GM18909 (cell line): Measurements from ENCODE around the gene TDP2.
"Not testable (repeated sequence)": the region's sequence is repeated elsewhere in the genome, so short reads cannot be mapped to it uniquely, and the experiment has no call there.

Experiments
- ATAC-seq: cut with Tn5 transposase; IDR thresholded peaks from one replicate; pipeline ENCODE4 v1.9.1; 2021; ENCODE audit warnings: mild to moderate bottlenecking; ENCODE audit not compliant: unreplicated experiment, poor library complexity

The TDP2 gene

GRCh38 chr6:24655215-24655614 lies 11.5 kb downstream of the TDP2 start:
- ATAC-seq = no peak

- ATAC-seq = no peak
Observed at GRCh38 chr6:24650365-24650764, 16.3 kb downstream of the TDP2 start.

GRCh38 chr6:24649691-24650090 lies 17.0 kb downstream of the TDP2 start:
- ATAC-seq = no peak

- no peak for ATAC-seq
Observed at GRCh38 chr6:24648276-24648675, 18.4 kb downstream of the TDP2 start.

- ATAC-seq = no peak
Observed at GRCh38 chr6:24646771-24647170, 19.9 kb downstream of the TDP2 start.

- no peak for ATAC-seq
Observed at GRCh38 chr6:24644377-24644776, 22.3 kb downstream of the TDP2 start.

- no peak for ATAC-seq
Observed at GRCh38 chr6:24643920-24644319, 22.8 kb downstream of the TDP2 start.

GRCh38 chr6:24642061-24642460 lies 24.6 kb downstream of the TDP2 start:
- no peak for ATAC-seq

GRCh38 chr6:24640631-24641030 lies 26.1 kb downstream of the TDP2 start:
- ATAC-seq = not testable (repeated sequence)

GRCh38 chr6:24640166-24640565 lies 26.5 kb downstream of the TDP2 start:
- ATAC-seq = no peak

- ATAC-seq = no peak
Observed at GRCh38 chr6:24636681-24637080, 30.0 kb downstream of the TDP2 start.

GRCh38 chr6:24632573-24632972 lies 34.1 kb downstream of the TDP2 start:
- ATAC-seq = no peak

GRCh38 chr6:24631671-24632070 lies 35.0 kb downstream of the TDP2 start:
- ATAC-seq = no peak

GRCh38 chr6:24630856-24631505 lies 35.7 kb downstream of the TDP2 start:
- ATAC-seq = no peak

- no peak for ATAC-seq
Observed at GRCh38 chr6:24621626-24622289, 44.9 kb downstream of the TDP2 start.

GRCh38 chr6:24620637-24621036 lies 46.1 kb downstream of the TDP2 start:
- ATAC-seq = no peak

- ATAC-seq = no peak
Observed at GRCh38 chr6:24619661-24620060, 47.0 kb downstream of the TDP2 start.

- no peak for ATAC-seq
Observed at GRCh38 chr6:24614648-24615047, 52.1 kb downstream of the TDP2 start.

- no peak for ATAC-seq
Observed at GRCh38 chr6:24614043-24614420, 52.7 kb downstream of the TDP2 start.

GRCh38 chr6:24613361-24614042 lies 53.2 kb downstream of the TDP2 start:
- no peak for ATAC-seq

- no peak for ATAC-seq
Observed at GRCh38 chr6:24610672-24611071, 56.0 kb downstream of the TDP2 start.
